ENCODE measurements around the gene CRLF2.
"Not testable (repeated sequence)": the region's sequence is repeated elsewhere in the genome, so short reads cannot be mapped to it uniquely, and the experiment has no call there.

Gene CRLF2

DNA sequence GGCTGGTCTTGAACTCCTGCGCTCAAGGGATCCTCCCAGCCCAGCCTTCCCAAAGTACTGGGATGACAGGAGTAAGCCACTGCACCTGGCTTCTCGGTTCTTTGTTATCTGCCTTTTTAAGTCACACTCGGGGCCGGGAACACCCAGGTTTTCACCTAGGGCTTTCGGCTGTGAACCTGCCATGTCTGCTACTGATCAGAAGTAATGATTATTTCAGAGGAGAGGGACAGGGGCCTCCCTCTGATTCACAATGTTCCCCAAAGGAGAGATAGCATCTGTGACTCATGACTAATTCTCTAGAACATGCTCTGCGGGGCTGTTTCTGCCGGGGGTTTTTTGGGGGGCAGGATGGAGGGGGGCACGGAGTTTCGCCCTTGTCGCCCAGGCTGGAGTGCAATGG lies 26.9 kb downstream of the CRLF2 start:
- no peaks in the 10 kb centered on the region for H3K9me3 ChIP-seq (replicated peaks; ENCODE audit: insufficient read depth, low read length)
- no peak overlapping the region for H3K27ac ChIP-seq (ENCODE audit: low read length)
- no peaks in the 10 kb centered on the region for H3K79me2 ChIP-seq (ENCODE audit: low read length)
- H3K4me1 ChIP-seq (ENCODE audit: low read length), result no peaks in the 10 kb centered on the region
- no peak overlapping the region for H3K4me3 ChIP-seq (ENCODE audit: low read length)
- H3K36me3 ChIP-seq (replicated peaks; ENCODE audit: insufficient read depth, low read length), result no peaks in the 10 kb centered on the region
- no peak for DNase-seq
- no peaks in the 10 kb centered on the region for H3K27me3 ChIP-seq (replicated peaks; ENCODE audit: insufficient read depth, low read length)
- no peak overlapping the region for H2AFZ ChIP-seq (ENCODE audit: low read length)
- H3K9ac ChIP-seq (ENCODE audit: low read length), result no peak overlapping the region
- no peak for TF ChIP-seq EZH2phosphoT487 (IDR thresholded peaks at IDR 0.05; ENCODE audit: low read length)
- H3F3A ChIP-seq (ENCODE audit: insufficient read depth, low read length), result no peaks in the 10 kb centered on the region
- no peaks in the 10 kb centered on the region for H3K9me2 ChIP-seq (replicated peaks; ENCODE audit: insufficient read depth, low read length)
- no peak overlapping the region for H3K4me2 ChIP-seq (ENCODE audit: low read depth, low read length)
- H4K20me1 ChIP-seq (ENCODE audit: insufficient read depth, low read length), result no peaks in the 10 kb centered on the region

GRCh38 chrX:1182211-1182610 lies 30.2 kb downstream of the CRLF2 start:
- H3K4me1 ChIP-seq (ENCODE audit: low read length), result no peaks in the 10 kb centered on the region
- no peak overlapping the region for H3K4me2 ChIP-seq (ENCODE audit: low read depth, low read length)
- no peaks in the 10 kb centered on the region for H3K27me3 ChIP-seq (replicated peaks; ENCODE audit: insufficient read depth, low read length)
- H3K9ac ChIP-seq (ENCODE audit: low read length), result no peak overlapping the region
- H3F3A ChIP-seq (ENCODE audit: insufficient read depth, low read length), result no peaks in the 10 kb centered on the region
- no peak overlapping the region for H2AFZ ChIP-seq (ENCODE audit: low read length)
- no peaks in the 10 kb centered on the region for H3K9me2 ChIP-seq (replicated peaks; ENCODE audit: insufficient read depth, low read length)
- H3K4me3 ChIP-seq (ENCODE audit: low read length), result no peak overlapping the region
- TF ChIP-seq EZH2phosphoT487 (IDR thresholded peaks at IDR 0.05; ENCODE audit: low read length) (no peak), EZH2 (optimal IDR thresholded peaks at IDR 0.05; ENCODE audit: low read depth, low read length) (no peak), CTCF (IDR thresholded peaks at IDR 0.05; ENCODE audit: low read length) (no peak)
- no peaks in the 10 kb centered on the region for H4K20me1 ChIP-seq (ENCODE audit: insufficient read depth, low read length)
- no peak overlapping the region for H3K27ac ChIP-seq (ENCODE audit: low read length)
- no peaks in the 10 kb centered on the region for H3K36me3 ChIP-seq (replicated peaks; ENCODE audit: insufficient read depth, low read length)
- no peaks in the 10 kb centered on the region for H3K79me2 ChIP-seq (ENCODE audit: low read length)
- H3K9me3 ChIP-seq (replicated peaks; ENCODE audit: insufficient read depth, low read length), result no peaks in the 10 kb centered on the region
- no peak for DNase-seq

DNA sequence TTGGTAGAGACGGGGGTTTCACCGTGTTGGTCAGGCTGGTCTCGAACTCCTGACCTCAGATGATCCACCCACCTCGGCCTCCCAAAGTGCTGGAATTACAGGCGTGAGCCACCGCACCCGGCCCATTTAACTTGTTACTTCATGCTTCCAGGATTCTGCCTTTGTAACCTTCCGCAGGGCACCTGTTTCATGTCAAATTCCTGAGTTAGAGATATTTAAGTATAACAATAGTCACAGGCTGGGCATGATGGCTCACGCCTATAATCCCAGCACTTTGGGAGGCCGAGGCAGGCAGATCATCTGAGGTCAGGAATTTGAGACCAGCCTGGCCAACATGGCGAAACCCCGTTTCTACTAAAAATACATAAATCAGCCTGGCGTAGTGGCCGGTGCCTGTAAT lies 30.8 kb downstream of the CRLF2 start:
- not testable (repeated sequence) for H3K27ac ChIP-seq (ENCODE audit: low read length); H3K4me2 ChIP-seq (ENCODE audit: low read depth, low read length); H3K9me2 ChIP-seq (replicated peaks; ENCODE audit: insufficient read depth, low read length); H3K27me3 ChIP-seq (replicated peaks; ENCODE audit: insufficient read depth, low read length); H3K4me1 ChIP-seq (ENCODE audit: low read length); H4K20me1 ChIP-seq (ENCODE audit: insufficient read depth, low read length); DNase-seq; H2AFZ ChIP-seq (ENCODE audit: low read length); H3K36me3 ChIP-seq (replicated peaks; ENCODE audit: insufficient read depth, low read length); H3K79me2 ChIP-seq (ENCODE audit: low read length); H3F3A ChIP-seq (ENCODE audit: insufficient read depth, low read length); H3K9me3 ChIP-seq (replicated peaks; ENCODE audit: insufficient read depth, low read length); H3K4me3 ChIP-seq (ENCODE audit: low read length); H3K9ac ChIP-seq (ENCODE audit: low read length)

DNA sequence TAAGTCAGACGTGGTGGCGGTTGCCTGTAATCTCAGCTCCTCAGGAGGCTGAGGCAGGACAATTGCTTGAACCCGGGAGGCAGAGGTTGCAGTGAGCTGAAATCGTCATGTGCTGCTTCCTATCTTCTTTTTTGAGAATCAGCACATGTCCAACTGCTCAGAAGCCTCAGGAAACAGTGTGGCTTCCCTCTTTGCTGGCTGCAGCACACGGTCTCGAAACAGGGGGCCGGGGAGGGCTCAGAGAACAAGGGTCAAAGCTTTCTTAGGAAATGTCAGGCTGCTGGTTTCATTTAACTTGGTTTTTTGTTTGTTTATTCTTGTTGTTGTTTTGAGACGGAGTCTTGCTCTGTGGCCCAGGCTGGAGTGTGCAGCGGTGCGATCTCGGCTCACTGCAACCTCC lies 31.3 kb downstream of the CRLF2 start:
- no peak for TF ChIP-seq CTCF (IDR thresholded peaks at IDR 0.05; ENCODE audit: low read length)
- no peak for TF ChIP-seq EZH2phosphoT487 (IDR thresholded peaks at IDR 0.05; ENCODE audit: low read length)
- TF ChIP-seq EZH2 (optimal IDR thresholded peaks at IDR 0.05; ENCODE audit: low read depth, low read length), result no peak
- H3K27me3 ChIP-seq (replicated peaks; ENCODE audit: insufficient read depth, low read length), result no peaks in the 10 kb centered on the region
- H3K4me2 ChIP-seq (ENCODE audit: low read depth, low read length), result no peak overlapping the region

More for the DNA sequence above, 31.3 kb downstream of the CRLF2 start:
- Histone ChIP-seq H3F3A (ENCODE audit: insufficient read depth, low read length) (no peaks in the 10 kb centered on the region), H3K9ac (ENCODE audit: low read length) (no peak overlapping the region), H3K9me3 (replicated peaks; ENCODE audit: insufficient read depth, low read length) (no peaks in the 10 kb centered on the region), H3K4me1 (ENCODE audit: low read length) (no peaks in the 10 kb centered on the region), H3K79me2 (ENCODE audit: low read length) (no peaks in the 10 kb centered on the region), H2AFZ (ENCODE audit: low read length) (no peak overlapping the region), H4K20me1 (ENCODE audit: insufficient read depth, low read length) (no peaks in the 10 kb centered on the region), H3K9me2 (replicated peaks; ENCODE audit: insufficient read depth, low read length) (no peaks in the 10 kb centered on the region), H3K36me3 (replicated peaks; ENCODE audit: insufficient read depth, low read length) (no peaks in the 10 kb centered on the region), H3K27ac (ENCODE audit: low read length) (no peak overlapping the region), H3K4me3 (ENCODE audit: low read length) (no peak overlapping the region)
- DNase-seq, result no peak

All from MM.1S (cell line).